Measurements from ENCODE around the gene NFIX. TPM values are rescaled to one million over a fixed set of nuclear protein-coding genes. Genes with fewer than 3 reads are reported as not detected.

The NFIX gene
- total and polyA plus RNA-seq, 9 of the 15 experiments (the other 6 are each of a cell fraction or from before 2014, with no cell fraction given), result 0.28 to 26.8 (median 5.4) TPM

DNA sequence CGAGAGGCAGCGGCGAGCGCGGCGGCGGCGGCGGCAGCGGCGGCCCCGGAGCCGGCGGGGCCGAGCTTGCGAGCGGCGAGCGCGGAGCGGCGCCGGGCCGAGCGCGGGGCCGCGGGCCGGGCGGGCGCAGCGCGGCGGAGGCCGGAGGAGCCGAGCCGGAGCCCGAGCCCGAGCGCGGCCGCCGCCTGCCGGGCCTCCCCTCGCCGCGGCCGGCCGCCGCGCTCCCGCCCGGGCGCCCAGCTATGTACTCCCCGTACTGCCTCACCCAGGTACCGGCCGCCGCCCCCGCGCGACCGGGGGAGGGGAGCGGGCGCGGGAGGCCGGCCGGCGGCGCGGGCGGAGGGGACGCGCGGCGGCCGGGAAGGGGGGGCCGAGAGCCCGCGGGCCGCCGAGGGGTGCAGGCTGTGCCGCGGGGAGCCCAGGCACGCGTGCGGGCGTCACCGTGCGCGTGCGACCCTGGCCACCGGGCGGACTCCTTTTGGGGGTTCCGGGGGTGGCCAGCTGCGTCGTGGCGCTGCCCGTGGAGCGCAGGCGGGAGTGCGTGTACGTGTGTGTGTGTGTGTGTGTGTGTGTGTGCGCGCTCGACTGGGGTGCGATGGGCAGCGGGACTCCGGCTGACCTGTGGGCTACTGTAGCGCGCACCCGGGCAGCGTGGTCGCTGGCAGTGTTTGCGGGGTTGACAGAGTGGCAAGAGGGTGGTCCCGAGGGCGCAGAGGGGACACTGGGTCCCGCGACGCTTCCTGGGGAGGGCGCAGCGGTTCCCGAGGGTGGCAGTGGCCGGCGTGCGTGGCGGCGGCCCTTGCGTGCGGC lies 526 bp downstream of the NFIX start (continued):
- TF ChIP-seq PHF8 (IDR thresholded peaks at IDR 0.05; ENCODE audit: borderline replicate concordance, low read length), result peak; percentile 50; the same call in 1 of the 2 replicates
- TF ChIP-seq GTF2A2 (tag; IDR thresholded peaks at IDR 0.05), result no peak
- no peak for TF ChIP-seq HNRNPLL (IDR thresholded peaks at IDR 0.05; ENCODE audit: low read depth, low read length, poor library complexity, severe bottlenecking)
- TF ChIP-seq SRSF7 (optimal IDR thresholded peaks at IDR 0.05; ENCODE audit: low read depth, low read length), result no peak
- TF ChIP-seq, protein P1, sequence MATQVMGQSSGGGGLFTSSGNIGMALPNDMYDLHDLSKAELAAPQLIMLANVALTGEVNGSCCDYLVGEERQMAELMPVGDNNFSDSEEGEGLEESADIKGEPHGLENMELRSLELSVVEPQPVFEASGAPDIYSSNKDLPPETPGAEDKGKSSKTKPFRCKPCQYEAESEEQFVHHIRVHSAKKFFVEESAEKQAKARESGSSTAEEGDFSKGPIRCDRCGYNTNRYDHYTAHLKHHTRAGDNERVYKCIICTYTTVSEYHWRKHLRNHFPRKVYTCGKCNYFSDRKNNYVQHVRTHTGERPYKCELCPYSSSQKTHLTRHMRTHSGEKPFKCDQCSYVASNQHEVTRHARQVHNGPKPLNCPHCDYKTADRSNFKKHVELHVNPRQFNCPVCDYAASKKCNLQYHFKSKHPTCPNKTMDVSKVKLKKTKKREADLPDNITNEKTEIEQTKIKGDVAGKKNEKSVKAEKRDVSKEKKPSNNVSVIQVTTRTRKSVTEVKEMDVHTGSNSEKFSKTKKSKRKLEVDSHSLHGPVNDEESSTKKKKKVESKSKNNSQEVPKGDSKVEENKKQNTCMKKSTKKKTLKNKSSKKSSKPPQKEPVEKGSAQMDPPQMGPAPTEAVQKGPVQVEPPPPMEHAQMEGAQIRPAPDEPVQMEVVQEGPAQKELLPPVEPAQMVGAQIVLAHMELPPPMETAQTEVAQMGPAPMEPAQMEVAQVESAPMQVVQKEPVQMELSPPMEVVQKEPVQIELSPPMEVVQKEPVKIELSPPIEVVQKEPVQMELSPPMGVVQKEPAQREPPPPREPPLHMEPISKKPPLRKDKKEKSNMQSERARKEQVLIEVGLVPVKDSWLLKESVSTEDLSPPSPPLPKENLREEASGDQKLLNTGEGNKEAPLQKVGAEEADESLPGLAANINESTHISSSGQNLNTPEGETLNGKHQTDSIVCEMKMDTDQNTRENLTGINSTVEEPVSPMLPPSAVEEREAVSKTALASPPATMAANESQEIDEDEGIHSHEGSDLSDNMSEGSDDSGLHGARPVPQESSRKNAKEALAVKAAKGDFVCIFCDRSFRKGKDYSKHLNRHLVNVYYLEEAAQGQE (IDR thresholded peaks at IDR 0.05; ENCODE audit: borderline replicate concordance), result no peak
- TF ChIP-seq, protein P1 (CRISPR knock-in tag; IDR thresholded peaks at IDR 0.05; ENCODE audit: low read depth), result no peak
- no peak for TF ChIP-seq USF1 (CRISPR knock-in tag; IDR thresholded peaks at IDR 0.05)
- TF ChIP-seq ZNF311 (CRISPR knock-in tag; IDR thresholded peaks at IDR 0.05), result no peak
- TF ChIP-seq GATA2 (CRISPR knock-in tag; IDR thresholded peaks at IDR 0.05), result no peak
- no peak for TF ChIP-seq GATAD2B (IDR thresholded peaks at IDR 0.05; ENCODE audit: borderline replicate concordance)
- no peak for TF ChIP-seq ZNF778 (CRISPR knock-in tag; IDR thresholded peaks at IDR 0.05)
- TF ChIP-seq SIX5 (IDR thresholded peaks at IDR 0.05; ENCODE audit: borderline replicate concordance in 1 of 2, insufficient read depth in 1 of 2, low read depth in 1 of 2, low read length in 2 of 2), result no peak
- no peak for TF ChIP-seq ZNF3 (CRISPR knock-in tag; IDR thresholded peaks at IDR 0.05)
- no peak for TF ChIP-seq SREBF1 (IDR thresholded peaks at IDR 0.05; ENCODE audit: borderline replicate concordance, low read depth, low read length)
- TF ChIP-seq ZNF217 (CRISPR knock-in tag; IDR thresholded peaks at IDR 0.05), result no peak
- TF ChIP-seq KAT2B (IDR thresholded peaks at IDR 0.05; ENCODE audit: low read depth, low read length), result no peak
- TF ChIP-seq, protein P2, sequence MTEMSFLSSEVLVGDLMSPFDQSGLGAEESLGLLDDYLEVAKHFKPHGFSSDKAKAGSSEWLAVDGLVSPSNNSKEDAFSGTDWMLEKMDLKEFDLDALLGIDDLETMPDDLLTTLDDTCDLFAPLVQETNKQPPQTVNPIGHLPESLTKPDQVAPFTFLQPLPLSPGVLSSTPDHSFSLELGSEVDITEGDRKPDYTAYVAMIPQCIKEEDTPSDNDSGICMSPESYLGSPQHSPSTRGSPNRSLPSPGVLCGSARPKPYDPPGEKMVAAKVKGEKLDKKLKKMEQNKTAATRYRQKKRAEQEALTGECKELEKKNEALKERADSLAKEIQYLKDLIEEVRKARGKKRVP (CRISPR knock-in tag; IDR thresholded peaks at IDR 0.05), result no peak
